T-helper 1 cell (primary cell): ENCODE results near the gene DCST1.
A peak's percentile ranks its signal among the peaks of the same experiment; 100 is the strongest.

Source experiments
- DNase-seq, 5 donors: peaks; one replicate each; pipeline ENCODE4 v3.0.0-alpha.2; 2012 to 2020

Gene DCST1

DNA sequence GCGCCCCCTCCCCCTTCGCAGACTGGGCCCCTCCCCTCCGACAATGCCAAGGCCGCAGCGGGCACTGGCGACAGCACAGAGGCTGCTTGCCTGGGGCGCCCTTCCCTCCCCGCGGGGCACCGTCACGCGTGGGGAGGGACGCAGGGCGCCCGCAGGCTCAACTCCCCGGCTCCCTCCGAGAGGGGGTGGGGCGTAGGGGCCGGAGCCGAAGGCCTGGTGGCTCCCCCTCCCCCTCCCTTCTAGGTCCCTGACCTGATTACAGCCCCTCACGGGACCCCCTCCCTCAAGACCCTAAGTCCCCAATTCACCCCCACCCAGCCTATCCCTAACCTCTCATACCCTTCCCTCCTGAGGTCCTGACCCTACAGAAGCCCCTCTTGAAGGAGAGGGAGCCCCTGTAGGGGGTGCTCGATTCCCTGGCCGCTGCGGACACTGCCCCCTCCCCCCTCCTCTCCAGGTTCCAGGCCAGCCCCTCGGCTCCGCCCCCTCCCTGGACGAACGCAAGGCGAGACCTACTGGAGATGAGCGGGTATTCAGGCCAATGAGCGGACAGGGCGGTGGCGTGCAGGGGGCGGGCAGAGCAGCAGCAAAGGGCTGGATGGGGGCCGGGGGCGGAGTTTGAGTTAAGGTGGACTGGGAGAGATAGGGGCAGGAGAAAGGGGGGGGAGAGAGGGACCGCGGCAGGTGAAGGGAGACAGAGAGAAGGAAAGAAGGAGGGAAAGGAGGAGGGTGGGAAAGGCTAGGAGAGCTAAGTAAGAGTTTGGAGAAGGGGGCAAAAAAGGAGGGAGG, 31.8 kb upstream of the DCST1 start:
- DNase-seq = peak; percentile 95 to 98 (median 97)

DNA sequence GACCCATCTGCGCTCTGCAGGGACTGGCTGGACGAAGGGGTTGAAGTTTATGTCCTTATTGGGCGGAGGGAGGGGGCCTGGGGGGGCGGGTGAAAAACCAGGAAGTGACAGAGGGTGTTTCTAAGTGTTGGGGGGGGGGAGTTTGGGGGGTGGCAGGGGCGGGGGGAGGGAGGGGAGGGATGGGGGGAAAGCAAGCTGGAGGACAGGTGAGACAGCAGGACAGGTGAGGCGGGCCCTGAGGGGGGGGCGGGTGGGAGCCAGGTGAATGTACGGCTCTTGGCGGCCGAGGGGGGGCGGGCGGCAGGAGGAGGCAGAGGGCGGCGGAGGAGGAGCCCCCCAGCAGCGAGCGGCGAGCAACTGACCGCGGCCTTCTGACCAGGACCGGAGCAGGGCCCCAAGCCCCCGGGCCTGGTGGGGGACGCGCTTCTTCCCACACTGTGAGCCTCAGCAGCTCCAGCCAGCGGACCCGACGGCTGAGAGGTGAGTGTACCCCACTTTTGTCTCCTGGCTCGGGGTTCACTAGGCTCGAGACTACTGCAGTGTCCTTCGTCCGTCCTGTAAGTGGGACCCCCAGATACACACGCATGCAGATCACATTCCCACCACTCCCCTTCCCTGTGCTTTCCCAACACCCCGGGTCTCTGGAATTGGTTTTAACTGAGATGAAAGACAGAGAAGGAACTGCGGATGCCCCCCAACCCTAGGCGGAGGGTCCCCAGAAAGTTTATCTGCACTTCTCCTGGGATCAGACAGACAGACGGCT, 31.0 kb upstream of the DCST1 start, which contains the start of gene ZBTB7B:
Gene ZBTB7B, plus strand, starts transcription at position 339 of the 763 bp plus-strand sequence. CDS start 11,859 bp downstream, outside the sequence.
- DNase-seq = no peak

DNA sequence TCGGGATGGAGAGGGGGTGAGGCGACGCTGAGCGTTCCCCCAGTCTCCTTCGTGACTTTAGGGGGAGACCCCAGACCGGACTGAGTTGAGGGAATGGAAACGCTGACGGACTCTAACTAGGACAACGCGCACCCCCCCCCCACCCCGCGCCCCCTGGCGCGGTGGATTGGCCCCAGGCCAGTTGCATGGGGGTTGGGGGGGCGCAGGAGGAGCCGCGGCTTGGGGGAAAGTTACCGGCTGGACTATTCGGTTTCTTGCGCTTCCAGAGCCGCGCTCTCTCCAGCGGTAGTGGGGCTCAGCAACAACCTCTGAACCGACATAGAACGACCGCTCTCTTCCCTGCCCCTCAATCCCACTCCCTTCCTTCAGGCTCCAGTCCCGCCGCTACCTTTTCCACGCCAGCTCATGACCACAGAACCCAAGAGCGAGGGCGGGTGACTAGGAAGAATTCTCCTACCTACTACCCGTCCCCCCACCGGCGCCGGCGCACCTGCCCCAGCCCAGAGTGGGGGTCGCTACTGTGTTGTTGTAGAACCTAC, 30.3 kb upstream of the DCST1 start:
- DNase-seq = no peak

DNA sequence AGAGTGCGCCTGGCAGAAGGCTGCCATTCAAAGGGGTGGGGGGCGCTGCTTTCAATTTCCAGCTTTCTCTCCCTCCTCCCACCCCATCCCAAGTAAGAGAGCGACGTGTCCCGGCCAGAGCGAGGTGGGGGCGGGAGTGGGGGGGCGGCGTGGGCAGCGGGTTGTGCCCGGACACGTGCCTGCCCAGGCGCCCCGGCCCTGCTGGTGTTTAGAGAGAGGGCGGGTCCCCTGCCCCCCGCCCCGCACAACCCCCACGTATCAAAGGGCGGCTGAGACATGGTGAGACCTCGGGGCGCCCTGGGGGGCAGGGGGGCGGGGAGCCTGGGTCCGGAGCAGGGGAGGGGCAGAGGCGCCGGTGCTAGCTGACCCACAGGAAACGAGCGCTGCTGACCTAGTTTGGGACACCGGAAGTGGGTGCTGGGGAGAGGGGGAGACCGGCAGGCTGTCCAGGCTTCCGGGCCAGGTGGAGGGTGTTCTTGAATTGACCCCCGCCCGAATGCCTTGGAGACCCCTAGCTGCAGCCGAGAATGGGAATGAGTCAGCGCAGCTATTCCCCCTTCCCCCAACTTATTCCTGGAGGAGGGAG, 29.8 kb upstream of the DCST1 start:
- DNase-seq = peak in 1 of 5 donors; percentile 49

DNA sequence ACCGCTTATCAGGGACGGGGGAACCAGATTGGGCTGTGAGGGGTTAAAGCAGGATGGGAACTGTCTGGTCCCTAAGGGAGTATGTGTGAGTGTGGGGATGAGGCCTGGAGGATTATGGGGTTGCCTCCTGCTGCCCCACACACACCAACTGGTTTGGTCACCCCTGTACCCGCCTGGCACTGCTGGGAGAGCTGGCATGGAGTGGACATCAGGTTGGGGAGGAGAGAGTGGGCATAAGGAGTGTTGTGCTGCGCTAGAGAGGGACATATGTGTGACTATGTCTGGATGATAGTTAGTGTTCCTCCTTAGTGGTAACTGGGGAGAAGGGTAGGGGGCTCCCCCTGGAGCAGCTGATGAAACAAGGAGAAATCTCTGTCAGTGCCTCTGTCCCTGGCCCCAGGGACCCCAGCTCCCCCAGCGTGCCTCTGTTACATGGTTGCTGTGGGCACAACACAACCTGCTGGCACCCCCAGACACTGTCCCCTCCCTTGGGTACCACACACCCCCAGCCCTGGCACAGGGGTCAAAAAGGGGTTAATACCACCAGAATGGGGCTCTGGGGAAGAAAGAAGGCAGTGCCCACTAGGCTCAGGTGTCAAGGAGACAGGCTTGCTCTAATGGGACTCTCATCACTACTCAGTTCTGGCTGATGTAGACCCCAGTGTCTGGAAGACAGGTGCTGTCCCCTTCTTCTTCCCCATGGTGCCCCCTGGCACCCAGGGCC, 29.1 kb upstream of the DCST1 start:
- peak in 1 of 5 donors; percentile 63 for DNase-seq

DNA sequence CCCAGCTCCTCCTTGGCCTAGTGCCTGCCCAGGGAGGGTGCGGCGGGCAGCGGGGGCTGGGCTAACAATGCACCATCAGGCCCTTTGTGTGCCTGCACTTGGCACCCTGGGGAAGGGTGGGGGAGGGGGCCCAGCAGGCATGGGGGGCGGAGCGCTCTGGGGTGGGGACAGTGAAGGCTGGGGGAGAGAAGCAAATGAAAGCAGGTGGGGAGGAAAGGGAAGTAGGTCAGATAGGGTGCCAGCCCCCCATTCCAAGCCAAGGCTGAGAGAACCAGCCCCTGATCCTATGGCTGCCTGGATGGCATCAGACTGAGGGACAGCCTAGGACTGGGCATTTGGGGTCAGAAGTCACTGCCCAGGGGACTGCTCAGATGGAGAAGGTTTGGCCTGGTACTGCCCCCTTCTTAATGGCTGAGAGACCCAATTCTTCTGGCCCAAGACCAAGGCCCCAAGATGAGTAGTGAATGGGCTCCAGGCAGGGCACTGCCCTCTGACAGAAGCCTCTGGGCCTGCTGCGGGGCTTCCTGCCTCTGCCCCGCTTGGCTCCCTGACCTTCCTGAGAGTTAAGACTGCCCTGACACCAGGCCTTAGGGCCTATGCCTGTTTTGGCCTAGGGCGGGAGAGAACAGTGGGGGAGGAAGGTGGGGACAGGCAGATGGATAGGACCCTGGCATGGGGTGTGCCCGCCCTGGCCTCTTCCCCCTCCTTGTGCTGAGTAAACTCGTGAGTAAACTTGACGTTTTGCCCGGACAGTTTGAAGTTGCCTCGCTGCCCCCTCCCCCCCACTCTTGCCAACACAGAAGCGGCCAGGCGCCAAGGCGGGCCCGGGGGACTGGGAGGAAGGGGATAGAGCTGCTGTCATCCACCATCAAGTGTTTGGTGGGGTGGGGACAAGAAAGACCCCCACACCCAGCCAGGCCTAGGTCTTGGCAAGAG, 28.3 kb upstream of the DCST1 start:
- DNase-seq = peak in 2 of 5 donors; percentile 32 to 54

DNA sequence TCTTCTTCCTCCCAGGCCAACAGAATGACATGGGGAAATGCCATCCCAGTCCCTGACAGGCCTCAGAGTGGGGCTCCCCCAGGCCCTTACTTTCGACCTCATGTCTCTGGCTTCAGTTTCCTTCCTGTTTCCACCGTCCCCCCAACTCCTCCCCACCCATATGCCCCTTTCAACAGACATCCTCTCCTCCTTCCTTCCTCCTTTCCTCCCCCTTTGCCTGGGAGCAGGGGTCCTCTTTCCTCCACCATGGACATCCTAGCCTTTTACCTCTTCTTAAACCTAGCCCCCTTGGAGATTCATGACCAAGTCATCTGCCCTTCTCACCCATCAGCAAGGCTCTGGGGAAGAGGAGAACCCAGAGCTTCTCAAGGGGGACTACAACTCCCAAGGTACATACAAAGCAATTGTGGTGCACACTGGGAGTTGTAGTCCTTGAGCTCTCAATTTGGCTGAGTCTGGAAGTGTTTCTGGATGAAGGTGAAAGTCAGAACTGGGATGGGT, 27.0 kb upstream of the DCST1 start:
- DNase-seq = peak in 1 of 5 donors; percentile 70

DNA sequence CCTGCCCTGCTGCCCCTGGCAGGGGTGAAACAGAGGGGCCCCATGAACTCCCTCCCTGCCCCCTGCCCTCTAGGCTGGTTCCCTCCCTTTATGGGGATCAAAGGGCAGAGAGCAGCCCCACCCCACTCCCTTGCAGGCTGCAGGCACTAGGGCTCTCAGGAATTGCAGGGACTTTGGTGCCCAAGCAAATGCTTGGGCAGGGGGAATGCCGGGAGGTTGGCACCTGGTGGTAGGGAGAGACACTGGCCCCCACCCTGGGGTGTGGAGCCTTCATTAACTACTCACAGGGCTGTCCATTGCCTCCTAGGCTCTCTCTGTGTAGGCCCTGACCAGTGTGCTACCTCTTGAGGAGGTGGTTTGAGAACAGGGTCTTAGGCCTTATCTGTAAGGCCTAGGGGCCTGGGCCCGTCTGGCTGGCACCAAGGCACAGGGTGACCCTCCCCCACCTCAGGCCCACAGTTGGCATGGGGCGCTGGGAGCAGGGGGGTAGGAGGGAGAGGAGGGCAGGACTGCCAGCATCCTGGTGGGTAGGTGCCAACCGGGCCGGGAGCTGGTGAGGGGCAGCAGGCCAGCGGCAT, 26.3 kb upstream of the DCST1 start:
- DNase-seq = no peak

DNA sequence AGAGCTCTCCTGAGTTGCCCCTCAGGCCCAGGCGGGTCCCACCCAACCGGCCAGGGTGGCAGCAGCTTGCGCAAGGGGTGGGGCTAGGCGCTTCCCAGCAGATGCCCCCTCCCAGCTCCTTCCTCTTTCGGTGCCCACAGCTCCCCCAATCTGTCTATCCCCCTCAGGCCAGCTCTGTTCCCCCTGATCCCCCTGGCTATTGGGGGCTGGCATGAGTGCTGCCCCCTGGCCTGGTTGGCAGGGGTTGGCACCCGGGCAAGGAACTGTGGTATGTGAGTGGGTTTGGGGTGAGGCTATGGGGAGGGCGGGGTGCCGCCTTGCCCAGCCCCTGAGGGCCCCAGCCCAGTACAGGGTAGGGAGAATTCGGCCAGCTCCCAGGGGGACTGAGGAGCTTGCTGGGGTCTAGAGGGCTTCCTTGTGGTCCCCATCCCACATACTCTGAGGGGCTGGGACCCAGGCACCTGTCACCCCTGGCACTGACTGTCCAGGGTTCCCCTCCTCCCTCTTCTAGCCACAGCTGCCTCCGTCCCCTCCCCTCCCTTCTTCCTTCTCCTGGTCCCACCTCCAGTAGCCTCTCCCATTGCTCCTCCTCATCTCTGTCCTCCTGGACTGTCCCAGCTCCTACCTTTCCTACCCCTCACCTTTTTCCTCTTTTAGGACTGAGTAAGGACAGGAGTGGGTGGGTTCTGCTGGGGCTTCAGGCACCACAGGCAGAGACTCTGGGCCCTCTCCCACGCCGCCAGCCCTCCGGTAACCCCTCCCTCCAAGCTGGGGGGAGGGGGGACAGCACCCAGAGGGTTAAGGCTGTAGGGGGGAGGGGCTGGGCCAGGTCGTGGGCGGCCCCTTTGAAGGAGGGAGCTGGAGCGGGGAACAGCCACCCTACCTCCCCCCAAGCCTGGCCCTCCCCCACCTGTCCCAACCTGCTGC, 25.3 kb upstream of the DCST1 start:
- peak in 1 of 5 donors; percentile 81 for DNase-seq

DNA sequence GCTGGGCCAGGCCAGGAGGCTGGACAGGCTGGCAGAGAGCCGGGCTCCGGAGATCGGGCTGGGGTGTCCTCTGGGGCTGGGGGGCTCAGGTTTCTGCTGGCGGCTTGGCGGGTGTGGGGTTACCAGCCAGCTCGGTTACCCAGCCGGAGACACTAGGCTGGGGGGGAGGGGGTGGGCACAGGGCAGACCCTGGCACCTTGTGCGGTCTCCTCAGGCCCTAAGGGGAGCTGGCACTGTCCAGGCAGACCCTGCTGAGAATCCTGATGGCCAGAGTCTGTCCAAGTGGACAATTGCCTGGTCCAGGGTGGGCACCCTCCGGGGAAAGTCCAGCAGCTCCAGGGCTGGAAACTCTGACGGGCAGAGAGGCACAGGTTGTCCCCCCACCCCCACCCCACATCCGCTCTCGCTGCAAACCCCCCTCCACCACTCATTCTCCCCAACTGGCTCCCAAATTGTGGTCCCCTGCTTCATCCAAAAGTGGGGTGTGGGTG, 24.4 kb upstream of the DCST1 start:
- DNase-seq = no peak

DNA sequence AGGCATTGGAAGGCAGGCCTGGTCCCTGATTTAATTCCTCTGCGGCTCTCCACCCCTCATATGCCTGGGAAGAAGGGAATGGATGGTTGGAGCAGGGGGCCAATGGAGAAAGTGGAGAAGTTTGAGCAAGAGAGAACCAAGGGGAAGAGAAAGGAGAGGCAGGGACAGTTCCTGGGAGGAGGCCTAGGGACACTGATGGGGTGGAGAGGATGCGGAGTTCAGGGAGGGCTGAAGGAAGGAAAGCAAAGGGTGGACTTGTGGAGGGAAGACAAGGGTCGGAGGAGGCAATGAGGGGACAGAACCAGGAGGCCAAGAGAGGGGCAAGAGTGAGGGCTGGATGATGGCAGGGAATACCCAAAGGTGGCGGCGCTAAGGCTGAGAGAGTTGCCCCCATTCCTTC, 23.9 kb upstream of the DCST1 start:
- DNase-seq = no peak

DNA sequence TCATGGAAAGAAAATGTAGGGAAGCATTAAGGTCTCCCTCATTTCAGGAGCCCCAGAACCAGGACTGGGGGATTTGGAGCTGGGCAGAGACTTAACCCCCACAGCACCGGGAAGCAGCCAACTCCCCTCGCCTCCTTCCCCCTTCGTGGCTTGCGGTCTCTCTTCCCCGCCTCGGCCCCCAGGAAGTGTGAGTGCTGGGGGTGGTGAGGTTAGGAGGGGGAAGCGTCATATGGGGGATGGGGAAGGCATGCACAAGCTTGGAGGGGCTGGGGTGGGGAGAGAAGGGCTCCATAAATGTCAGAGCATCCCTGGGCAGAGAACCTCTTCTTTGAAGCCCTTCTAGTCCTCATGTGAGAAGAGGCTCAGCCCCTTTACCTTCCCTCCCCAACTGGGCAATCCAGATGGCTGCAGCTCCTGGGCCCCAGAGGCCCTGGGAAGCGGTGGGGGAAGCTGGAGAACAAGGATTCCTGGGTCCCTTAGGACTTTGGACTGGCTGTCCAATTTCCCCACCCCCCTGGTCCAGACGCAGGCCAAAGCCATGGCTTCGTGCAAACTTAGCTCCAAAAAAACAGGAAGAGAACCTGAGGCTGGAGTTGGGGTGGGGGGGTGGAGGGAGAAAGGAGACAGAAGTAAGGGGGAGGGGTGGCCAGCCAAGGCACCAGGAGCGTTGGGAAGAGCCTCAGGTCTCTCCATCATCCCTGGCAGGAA, 23.3 kb upstream of the DCST1 start:
- no peak for DNase-seq

DNA sequence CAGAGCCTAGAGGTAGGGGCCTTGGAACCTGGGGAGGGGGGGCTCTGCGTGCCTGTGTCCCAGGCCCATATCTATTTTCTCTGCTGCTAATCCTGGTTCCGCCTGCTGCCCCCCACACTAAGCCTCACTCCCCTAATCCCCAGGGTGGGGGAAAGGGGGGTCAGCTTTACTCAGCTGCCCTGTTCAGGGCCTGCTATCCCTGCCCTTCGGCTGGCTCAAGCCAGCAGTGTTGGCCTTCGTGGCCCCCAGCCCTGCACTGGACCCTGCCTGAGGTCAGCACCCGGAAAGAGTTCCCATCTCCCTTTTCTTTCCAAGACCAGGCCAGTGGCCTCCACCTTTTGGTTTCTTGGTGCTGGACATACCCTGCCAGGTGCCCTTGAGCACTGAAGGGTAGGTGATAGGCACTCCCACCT, 22.6 kb upstream of the DCST1 start:
- no peak for DNase-seq

DNA sequence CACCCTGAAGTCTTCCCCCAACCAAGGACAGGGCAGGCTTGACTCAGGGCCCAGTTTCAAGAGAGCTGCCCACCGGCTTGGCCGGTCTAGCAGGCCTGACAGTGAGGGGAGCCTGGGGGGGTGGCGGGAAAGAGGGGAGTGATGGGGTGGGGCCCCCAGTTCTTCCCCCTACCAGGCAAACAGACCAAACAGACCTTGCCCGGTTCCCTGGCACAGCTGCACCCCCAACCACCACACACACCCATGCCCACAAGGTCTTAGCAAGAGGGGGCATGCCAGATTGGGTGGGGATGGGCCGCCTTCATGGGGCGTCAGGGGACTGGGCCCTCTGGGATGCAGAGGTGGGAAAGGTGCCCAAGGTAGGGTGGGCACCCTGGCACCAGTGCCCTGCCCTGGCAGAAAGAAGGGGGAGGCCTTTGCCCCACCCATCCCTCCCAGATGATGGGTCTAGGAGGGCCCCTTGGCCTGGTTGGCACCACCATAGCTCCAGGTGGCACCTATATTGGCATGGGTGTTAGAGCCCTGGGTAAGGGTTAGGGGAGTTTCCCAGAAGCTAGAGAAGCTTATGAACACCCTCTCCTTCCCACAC, 22.1 kb upstream of the DCST1 start:
- no peak for DNase-seq

DNA sequence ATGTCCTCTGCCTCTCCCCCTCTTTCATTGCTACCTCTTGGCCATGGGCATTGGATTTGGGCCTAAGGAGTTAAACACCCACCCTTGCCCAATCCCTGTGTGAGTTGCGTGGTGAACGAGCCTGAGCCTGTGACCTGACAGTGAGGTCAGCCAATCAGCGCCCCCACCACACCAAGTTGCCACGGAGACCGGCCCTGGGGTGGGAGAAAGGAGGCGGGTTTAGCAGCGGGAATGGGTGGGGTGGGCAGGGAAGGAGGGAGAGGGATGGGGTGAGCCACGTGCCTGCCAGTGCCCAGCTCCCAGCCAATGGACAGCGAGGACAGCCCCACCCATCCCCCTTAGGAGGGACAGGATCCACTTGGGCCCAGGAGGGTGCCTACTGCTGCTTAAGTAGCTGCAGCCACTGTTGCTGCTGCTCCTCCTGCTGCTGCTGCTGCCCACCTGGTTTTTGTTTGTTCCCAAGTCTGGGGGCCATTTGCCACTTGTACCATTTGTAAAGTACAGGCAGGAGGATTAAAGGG, 21.5 kb upstream of the DCST1 start:
- peak in 1 of 5 donors; percentile 64 for DNase-seq

DNA sequence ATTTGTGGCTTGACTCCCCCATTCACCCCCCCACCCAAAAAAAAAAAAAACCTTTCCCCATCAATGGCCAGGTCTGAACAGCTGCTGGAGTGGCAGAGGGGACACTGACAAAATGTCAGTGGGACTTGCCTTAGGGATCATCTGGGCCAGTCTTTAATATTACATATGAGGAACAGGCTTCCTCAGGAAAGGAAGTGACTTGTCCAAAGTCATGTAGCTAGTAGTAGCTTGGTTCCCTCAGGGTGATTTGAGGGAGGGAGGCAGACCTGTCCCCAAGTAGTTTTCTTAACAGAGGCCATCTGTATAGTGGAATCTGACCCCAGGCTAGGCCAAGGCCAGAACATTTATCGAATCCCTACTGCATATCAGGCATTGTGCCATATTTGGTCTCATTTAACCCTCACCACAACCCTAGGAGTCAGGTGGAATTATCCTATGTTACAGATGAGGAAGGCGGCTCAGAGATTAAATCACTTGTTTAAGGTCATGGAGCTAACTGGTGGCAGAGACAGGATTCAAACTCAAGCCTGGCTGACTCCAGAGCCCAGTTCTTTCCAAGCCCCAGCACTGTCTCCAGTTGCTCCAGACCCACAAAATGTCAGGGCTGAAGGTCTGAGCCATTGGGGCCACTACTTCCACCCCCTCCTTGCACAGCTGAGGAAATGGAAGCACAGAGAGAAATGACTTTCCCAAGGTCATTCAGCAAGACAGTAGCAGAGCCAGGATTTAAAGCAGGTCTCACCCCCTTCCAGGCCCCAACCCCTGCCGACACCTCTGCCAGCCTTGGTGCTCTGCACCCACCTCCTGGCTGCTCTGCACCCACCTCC, 20.6 kb upstream of the DCST1 start:
- no peak for DNase-seq

DNA sequence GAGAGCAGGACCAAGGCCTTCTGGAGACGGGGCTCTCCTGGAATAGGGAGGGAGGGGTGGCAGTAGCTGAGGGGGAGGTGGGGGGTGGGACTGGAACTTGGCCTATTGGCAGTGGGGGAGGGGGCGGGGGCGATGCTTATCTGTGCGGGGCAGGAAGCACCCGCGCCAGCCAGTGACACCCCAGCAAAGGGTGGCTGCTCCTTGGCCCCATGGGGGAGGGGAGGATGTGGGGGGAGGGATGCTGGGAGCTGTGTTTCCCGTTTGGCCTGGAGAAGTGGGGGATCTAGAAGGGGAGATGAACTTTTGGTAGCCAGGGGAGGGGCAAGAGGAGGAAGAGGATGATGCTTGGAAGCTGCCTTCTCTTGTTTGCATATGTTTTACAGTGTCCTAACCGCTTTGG, 20.0 kb upstream of the DCST1 start:
- DNase-seq = peak in 3 of 5 donors; percentile 36 to 55 (median 53)
